Liver (tissue), 9 donors: Measurements from ENCODE around the gene LDB3. TPM values are rescaled to one million over a fixed set of nuclear protein-coding genes. Genes with fewer than 3 reads are reported as not detected.

Experiments
- DNase-seq: peaks from one replicate; pipeline ENCODE4 v3.0.0-alpha.2; 2017; ENCODE audit warnings: low spot score
- H3K27ac ChIP-seq, 2 donors: one replicate each; pipeline ENCODE4 v1.7.0; 2013; ENCODE audit warnings: inconsistent platforms in 2 of 2, low read length in 2 of 2, control low read depth in 1 of 2, low read depth in 1 of 2, mild to moderate bottlenecking in 1 of 2
- H3K27me3 ChIP-seq, 4 donors: one replicate each; pipeline versions ENCODE4 v1.6.1 to v1.7.0; 2013; ENCODE audit warnings: low read length in 3 of 4, inconsistent platforms in 1 of 4, mild to moderate bottlenecking in 1 of 4, moderate library complexity in 1 of 4; ENCODE audit not compliant: control insufficient read depth in 4 of 4, insufficient read depth in 4 of 4
- H3K36me3 ChIP-seq, 4 donors: one replicate each; pipeline versions ENCODE4 v1.6.1 to v1.7.0; 2013; ENCODE audit warnings: low read length in 3 of 4, mild to moderate bottlenecking in 3 of 4, low read depth in 1 of 4, moderate library complexity in 1 of 4; ENCODE audit not compliant: control insufficient read depth in 4 of 4, insufficient read depth in 3 of 4
- H3K4me1 ChIP-seq, 4 donors: one replicate each; pipeline versions ENCODE4 v1.6.1 to v1.7.0; 2013; ENCODE audit warnings: low read length in 3 of 4, mild to moderate bottlenecking in 3 of 4, moderate library complexity in 1 of 4; ENCODE audit not compliant: control insufficient read depth in 4 of 4, insufficient read depth in 4 of 4
- H3K4me3 ChIP-seq, 3 donors: one replicate each; pipeline versions ENCODE4 v1.6.1 to v1.7.0; 2013; ENCODE audit warnings: low read length in 3 of 3, control low read depth in 1 of 3, low read depth in 1 of 3, mild to moderate bottlenecking in 1 of 3
- H3K9ac ChIP-seq, 2 donors: one replicate each; pipeline ENCODE4 v1.7.0; 2013; ENCODE audit warnings: low read length in 2 of 2, mild to moderate bottlenecking in 2 of 2, moderate library complexity in 2 of 2, control low read depth in 1 of 2, low read depth in 1 of 2
- H3K9me3 ChIP-seq, 4 donors: one replicate each; pipeline versions ENCODE4 v1.6.1 to v1.7.0; 2013; ENCODE audit warnings: low read length in 3 of 4; ENCODE audit not compliant: control insufficient read depth in 4 of 4
- EGR1 ChIP-seq, 2 donors: IDR thresholded peaks; 2 replicates each; pipeline ENCODE4 v1.6.1; 2016 to 2018; ENCODE audit warnings: antibody characterized with exemption in 2 of 2, low read depth in 2 of 2
- FOXA1 ChIP-seq: IDR thresholded peaks from 2 replicates; pipeline ENCODE4 v1.6.1; 2016; ENCODE audit warnings: antibody characterized with exemption
- GABPA ChIP-seq, 2 donors: IDR thresholded peaks in 1 of 2; conservative IDR thresholded peaks in 1 of 2; 2 replicates each; pipeline ENCODE4 v1.6.1; 2016; ENCODE audit warnings: antibody characterized with exemption in 2 of 2, mild to moderate bottlenecking in 1 of 2, moderate library complexity in 1 of 2
- HNF4A ChIP-seq, 2 donors: conservative IDR thresholded peaks; 2 replicates each; pipeline ENCODE4 v1.6.1; 2016; ENCODE audit warnings: antibody characterized with exemption in 2 of 2, mild to moderate bottlenecking in 2 of 2
- JUND ChIP-seq, 2 donors: IDR thresholded peaks; 2 replicates each; pipeline ENCODE4 v1.6.1; 2016; ENCODE audit warnings: antibody characterized with exemption in 2 of 2
- YY1 ChIP-seq: IDR thresholded peaks from 2 replicates; pipeline ENCODE4 v1.6.1; 2016; ENCODE audit warnings: antibody characterized with exemption, mild to moderate bottlenecking
- WGBS: extraction: QIAGEN DNeasy Blood & Tissue Kit; methylation state at CpG from one replicate; pipeline ENCODE4 v1.1.7; 2013; 5-methylcytosine and 5-hydroxymethylcytosine counted together
- polyA plus RNA-seq, 2 donors: library from polyadenylated mRNA; stranded (reverse) in 1 of 2; unstranded in 1 of 2; fragments of 200-250 nt in 1 of 2; fragments of >200 nt in 1 of 2; fragmentation: Nextera tagmentation in 1 of 2; extraction: Ambion mirVana in 1 of 2; gene quantifications; one replicate each; pipeline versions ENCODE4 v1.2.1 to v1.2.3, GENCODE V29; 2013 to 2015
- total RNA-seq, 2 donors: library from RNA; depleted of rRNA; stranded (reverse); fragments of >200 nt; gene quantifications; one replicate each; pipeline ENCODE4 v1.2.3, GENCODE V29; 2014
- TF ChIP-seq, protein P1 (sequence below): fragments of 150-350 bp; IDR thresholded peaks from 2 replicates; pipeline ENCODE4 v1.5.1; 2017; ENCODE audit warnings: improper control_type of control experiment, low read depth, low read length; ENCODE audit not compliant: missing input control
- TF ChIP-seq, protein P2 (sequence below): IDR thresholded peaks from 2 replicates; pipeline ENCODE4 v1.6.1; 2016; ENCODE audit warnings: antibody characterized with exemption
- TF ChIP-seq, protein P3 (sequence below): IDR thresholded peaks from 2 replicates; pipeline ENCODE4 v1.6.1; 2016; ENCODE audit warnings: antibody characterized with exemption, mild to moderate bottlenecking
- donor health status: healthy.
- donor health status: healthy.
- donor health status: healthy.
- donor health status: healthy.
- donor health status: healthy.

LDB3 gene
- total and polyA plus RNA-seq, 4 donors, result 0.09 to 0.42 (median 0.15) TPM; not detected in 1

DNA sequence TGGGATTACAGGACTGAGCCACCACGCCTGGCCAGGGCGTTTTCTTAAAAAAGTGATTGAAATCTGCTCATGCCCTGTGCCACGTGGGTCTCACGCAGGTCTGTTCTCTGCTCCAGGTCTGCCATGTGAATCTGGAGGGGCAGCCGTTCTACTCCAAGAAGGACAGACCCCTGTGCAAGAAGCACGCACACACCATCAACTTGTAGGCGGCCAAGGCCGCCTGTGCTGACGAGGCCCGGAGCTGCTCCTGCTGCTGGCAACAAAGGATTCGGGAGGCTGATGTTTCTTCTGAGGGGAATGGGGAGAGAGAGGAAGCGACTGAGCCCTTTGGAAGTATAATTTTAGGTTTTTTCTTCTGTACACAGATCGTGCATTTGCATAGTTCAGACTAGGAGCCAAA, 64.5 kb downstream of the LDB3 start:
- DNase-seq, result no peak
- Histone ChIP-seq H3K27me3 (no peaks in the 10 kb centered on the region), H3K9ac (no peak overlapping the region), H3K4me1 (peaks cover 8 to 22% (median 17%) of the 10 kb centered on the region in 4 donors), H3K27ac (no peak overlapping the region), H3K9me3 (no peaks in the 10 kb centered on the region), H3K4me3 (no peak overlapping the region), H3K36me3 (no peaks in the 10 kb centered on the region)
- no peak for TF ChIP-seq EGR1 (IDR thresholded peaks at IDR 0.05; ENCODE audit: low read depth in 2 of 2)
- no peak for TF ChIP-seq FOXA1
- TF ChIP-seq, protein P1, sequence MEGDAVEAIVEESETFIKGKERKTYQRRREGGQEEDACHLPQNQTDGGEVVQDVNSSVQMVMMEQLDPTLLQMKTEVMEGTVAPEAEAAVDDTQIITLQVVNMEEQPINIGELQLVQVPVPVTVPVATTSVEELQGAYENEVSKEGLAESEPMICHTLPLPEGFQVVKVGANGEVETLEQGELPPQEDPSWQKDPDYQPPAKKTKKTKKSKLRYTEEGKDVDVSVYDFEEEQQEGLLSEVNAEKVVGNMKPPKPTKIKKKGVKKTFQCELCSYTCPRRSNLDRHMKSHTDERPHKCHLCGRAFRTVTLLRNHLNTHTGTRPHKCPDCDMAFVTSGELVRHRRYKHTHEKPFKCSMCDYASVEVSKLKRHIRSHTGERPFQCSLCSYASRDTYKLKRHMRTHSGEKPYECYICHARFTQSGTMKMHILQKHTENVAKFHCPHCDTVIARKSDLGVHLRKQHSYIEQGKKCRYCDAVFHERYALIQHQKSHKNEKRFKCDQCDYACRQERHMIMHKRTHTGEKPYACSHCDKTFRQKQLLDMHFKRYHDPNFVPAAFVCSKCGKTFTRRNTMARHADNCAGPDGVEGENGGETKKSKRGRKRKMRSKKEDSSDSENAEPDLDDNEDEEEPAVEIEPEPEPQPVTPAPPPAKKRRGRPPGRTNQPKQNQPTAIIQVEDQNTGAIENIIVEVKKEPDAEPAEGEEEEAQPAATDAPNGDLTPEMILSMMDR, result no peak
- TF ChIP-seq, protein P2, sequence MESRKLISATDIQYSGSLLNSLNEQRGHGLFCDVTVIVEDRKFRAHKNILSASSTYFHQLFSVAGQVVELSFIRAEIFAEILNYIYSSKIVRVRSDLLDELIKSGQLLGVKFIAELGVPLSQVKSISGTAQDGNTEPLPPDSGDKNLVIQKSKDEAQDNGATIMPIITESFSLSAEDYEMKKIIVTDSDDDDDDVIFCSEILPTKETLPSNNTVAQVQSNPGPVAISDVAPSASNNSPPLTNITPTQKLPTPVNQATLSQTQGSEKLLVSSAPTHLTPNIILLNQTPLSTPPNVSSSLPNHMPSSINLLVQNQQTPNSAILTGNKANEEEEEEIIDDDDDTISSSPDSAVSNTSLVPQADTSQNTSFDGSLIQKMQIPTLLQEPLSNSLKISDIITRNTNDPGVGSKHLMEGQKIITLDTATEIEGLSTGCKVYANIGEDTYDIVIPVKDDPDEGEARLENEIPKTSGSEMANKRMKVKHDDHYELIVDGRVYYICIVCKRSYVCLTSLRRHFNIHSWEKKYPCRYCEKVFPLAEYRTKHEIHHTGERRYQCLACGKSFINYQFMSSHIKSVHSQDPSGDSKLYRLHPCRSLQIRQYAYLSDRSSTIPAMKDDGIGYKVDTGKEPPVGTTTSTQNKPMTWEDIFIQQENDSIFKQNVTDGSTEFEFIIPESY, result no peak
- TF ChIP-seq GABPA (IDR thresholded peaks at IDR 0.05 in 1 of 2, conservative IDR thresholded peaks at IDR 0.05 in 1 of 2), result no peak
- no peak for TF ChIP-seq YY1
- TF ChIP-seq, protein P3, sequence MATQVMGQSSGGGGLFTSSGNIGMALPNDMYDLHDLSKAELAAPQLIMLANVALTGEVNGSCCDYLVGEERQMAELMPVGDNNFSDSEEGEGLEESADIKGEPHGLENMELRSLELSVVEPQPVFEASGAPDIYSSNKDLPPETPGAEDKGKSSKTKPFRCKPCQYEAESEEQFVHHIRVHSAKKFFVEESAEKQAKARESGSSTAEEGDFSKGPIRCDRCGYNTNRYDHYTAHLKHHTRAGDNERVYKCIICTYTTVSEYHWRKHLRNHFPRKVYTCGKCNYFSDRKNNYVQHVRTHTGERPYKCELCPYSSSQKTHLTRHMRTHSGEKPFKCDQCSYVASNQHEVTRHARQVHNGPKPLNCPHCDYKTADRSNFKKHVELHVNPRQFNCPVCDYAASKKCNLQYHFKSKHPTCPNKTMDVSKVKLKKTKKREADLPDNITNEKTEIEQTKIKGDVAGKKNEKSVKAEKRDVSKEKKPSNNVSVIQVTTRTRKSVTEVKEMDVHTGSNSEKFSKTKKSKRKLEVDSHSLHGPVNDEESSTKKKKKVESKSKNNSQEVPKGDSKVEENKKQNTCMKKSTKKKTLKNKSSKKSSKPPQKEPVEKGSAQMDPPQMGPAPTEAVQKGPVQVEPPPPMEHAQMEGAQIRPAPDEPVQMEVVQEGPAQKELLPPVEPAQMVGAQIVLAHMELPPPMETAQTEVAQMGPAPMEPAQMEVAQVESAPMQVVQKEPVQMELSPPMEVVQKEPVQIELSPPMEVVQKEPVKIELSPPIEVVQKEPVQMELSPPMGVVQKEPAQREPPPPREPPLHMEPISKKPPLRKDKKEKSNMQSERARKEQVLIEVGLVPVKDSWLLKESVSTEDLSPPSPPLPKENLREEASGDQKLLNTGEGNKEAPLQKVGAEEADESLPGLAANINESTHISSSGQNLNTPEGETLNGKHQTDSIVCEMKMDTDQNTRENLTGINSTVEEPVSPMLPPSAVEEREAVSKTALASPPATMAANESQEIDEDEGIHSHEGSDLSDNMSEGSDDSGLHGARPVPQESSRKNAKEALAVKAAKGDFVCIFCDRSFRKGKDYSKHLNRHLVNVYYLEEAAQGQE, result no peak
- WGBS, result 90% methylated on average over 13 of the region's 13 CpGs

DNA sequence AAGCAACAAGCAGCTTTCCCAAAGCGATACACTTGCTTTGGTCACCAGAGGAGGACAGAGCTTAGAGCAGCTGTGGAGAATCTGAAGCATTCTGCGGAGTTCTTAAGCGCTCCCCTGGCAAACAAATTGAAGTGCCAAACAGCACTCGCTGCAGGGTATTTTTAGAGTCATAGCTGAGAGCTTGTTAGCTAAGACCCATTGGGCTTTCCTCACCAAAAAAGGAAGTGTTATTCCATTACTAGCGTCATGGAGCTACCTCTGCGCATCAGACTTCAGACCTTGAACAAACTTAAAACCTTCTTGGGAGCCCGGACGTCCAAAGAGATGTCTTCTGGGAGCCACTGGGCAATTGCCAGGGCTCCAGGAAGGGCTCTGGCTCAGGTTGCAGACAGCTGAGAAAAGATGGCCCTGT, 65.0 kb downstream of the LDB3 start:
- H3K27me3 ChIP-seq, result no peaks in the 10 kb centered on the region
- WGBS, result 87% methylated on average over 8 of the region's 8 CpGs
- peaks cover 8 to 22% (median 17%) of the 10 kb centered on the region in 4 donors for H3K4me1 ChIP-seq
- no peak for DNase-seq
- no peak overlapping the region for H3K4me3 ChIP-seq
- no peak overlapping the region for H3K9ac ChIP-seq
- H3K9me3 ChIP-seq, result no peaks in the 10 kb centered on the region
- TF ChIP-seq HNF4A (conservative IDR thresholded peaks at IDR 0.05), result no peak
- TF ChIP-seq JUND (IDR thresholded peaks at IDR 0.05), result no peak
- TF ChIP-seq FOXA1, result no peak
- no peak for TF ChIP-seq YY1
- H3K36me3 ChIP-seq, result no peaks in the 10 kb centered on the region
- no peak overlapping the region for H3K27ac ChIP-seq
